ENCODE measurements around the gene SPDYE1. TPM values are rescaled to one million over a fixed set of nuclear protein-coding genes. Genes with fewer than 3 reads are reported as not detected.

Gene SPDYE1
- polyA plus RNA-seq, 3 donors from 2014 or later, result 0.22 TPM; not detected in 2

- H3K36me3 Mint-ChIP-seq, result peaks cover 0 to 8% (median 0%) of the 10 kb centered on the region in 3 donors
- H3K9me3 Mint-ChIP-seq, result no peaks in the 10 kb centered on the region
- peaks cover 2 to 14% (median 12%) of the 10 kb centered on the region in 3 donors for H3K27me3 Mint-ChIP-seq (ENCODE audit: low read depth in 3 of 3)
- H3K4me3 Mint-ChIP-seq, result peak overlapping the region; percentile 90 to 95 (median 91)
- H3K4me1 Mint-ChIP-seq, result peaks cover 56% of the 10 kb centered on the region in 2 donors
- no peak for DNase-seq
- H3K27ac Mint-ChIP-seq, result peak overlapping the region; percentile 96 to 99 (median 98)
These were observed 46.2 kb downstream of the SPDYE1 start for GRCh38 chr7:44043902-44044301.

DNA sequence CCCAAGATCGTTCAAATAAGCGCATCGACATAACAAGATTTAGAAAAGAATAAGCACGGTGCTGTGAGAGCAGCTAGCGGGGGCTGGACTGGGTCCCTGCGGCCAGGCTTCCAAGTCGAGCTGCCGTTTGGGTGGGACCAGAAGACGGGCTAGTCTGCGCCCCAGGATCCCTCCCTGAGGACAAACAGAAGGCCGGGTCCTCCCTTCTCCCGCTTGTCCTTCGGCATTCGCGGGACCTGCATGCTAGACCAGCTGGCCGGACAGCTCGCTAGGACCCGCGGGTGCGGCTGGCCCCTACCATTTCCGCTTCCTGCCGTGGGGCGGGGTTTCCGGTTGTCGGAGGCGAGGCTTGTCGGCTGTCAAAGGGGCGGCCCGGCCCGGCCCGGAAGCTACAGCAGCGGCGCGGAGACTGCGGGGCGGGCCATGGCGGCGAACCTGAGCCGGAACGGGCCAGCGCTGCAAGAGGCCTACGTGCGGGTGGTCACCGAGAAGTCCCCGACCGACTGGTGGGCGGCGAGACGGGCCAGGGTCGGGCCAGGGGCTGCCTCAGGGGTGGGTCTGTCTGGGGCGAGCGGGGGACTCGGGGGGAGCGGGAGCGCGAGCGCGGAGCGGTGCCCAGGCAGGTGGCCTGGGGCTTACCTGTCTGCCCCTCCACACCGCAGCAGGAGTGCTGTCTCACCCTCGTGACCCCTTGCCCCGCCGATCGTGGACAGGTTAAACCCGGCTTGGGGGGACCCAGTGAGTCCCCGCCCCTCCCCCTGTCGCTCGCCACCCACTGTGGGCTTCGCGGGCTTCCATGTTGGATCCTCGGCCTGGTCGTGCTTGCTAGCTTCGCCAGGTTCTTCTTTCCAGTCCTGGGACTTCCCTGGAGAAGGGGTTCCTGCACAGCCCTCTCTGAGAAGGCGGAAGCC lies 46.9 kb downstream of the SPDYE1 start, which contains the start of gene DBNL:
Gene DBNL, plus strand, starts transcription at position 388 of the 911 bp plus-strand sequence. Its CDS starts 36 bp downstream, at position 424.
- Mint-ChIP-seq H3K27me3 (ENCODE audit: low read depth in 3 of 3) (peaks cover 2 to 14% (median 12%) of the 10 kb centered on the region in 3 donors), H3K4me1 (peaks cover 53 to 57% of the 10 kb centered on the region in 2 donors)

DNA sequence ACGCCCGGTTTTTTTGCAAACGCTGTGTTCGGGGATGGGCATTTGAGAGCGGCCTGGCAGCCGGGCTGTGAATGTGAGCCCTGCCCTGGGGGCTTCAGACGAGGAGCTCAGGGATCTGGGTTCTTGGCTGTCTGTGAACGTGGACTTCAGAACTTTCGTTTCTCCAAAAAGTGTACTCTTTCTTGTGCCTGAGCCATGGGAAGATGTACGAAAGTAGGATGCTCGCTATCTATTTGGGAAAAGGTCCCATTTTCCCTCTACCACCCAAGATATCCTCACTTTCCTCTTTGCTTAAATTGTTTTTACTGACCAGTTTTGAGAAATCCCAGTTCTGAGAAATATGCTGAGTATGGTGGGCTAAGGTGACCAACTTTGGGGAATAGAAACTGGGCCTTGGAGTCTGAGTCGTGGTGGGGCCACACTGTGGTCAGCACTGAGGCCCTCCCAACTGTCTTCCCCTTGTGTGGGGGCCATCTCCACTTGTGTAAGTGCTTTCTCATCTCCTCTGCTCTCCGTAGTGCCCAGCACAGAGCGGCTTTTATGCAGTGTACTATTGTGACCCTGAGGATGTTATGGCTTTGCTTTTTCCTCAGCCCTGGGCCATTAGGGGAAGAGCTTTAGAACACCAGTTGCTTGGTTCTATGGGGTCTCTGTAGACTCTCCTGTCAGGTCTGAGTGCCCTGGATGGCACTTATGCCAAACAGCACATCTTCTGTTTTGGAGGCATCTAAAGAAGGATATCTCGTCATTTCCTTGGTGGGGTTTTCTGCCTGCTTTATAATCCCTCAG lies 47.7 kb downstream of the SPDYE1 start:
- peaks cover 2 to 16% (median 12%) of the 10 kb centered on the region in 3 donors for H3K27me3 Mint-ChIP-seq (ENCODE audit: low read depth in 3 of 3)
- no peaks in the 10 kb centered on the region for H3K9me3 Mint-ChIP-seq
- H3K27ac Mint-ChIP-seq, result peak overlapping the region; percentile 93 to 98 (median 96)
- H3K36me3 Mint-ChIP-seq, result peaks cover 0 to 9% (median 0%) of the 10 kb centered on the region in 3 donors
- peak overlapping the region; percentile 90 to 95 (median 91) for H3K4me3 Mint-ChIP-seq
- DNase-seq, result no peak
- peaks cover 59 to 60% of the 10 kb centered on the region in 2 donors for H3K4me1 Mint-ChIP-seq

More for the DNA sequence above, 46.9 kb downstream of the SPDYE1 start, which contains the start of gene DBNL:
- Mint-ChIP-seq H3K36me3 (peaks cover 0 to 8% (median 0%) of the 10 kb centered on the region in 3 donors), H3K4me3 (peak within 1 kb of the TSS; percentile 90 to 95 (median 91)), H3K9me3 (no peaks in the 10 kb centered on the region), H3K27ac (peak within 1 kb of the TSS; percentile 96 to 99 (median 98))
- DNase-seq, result peak; percentile 87 to 88 (median 87)

DNA sequence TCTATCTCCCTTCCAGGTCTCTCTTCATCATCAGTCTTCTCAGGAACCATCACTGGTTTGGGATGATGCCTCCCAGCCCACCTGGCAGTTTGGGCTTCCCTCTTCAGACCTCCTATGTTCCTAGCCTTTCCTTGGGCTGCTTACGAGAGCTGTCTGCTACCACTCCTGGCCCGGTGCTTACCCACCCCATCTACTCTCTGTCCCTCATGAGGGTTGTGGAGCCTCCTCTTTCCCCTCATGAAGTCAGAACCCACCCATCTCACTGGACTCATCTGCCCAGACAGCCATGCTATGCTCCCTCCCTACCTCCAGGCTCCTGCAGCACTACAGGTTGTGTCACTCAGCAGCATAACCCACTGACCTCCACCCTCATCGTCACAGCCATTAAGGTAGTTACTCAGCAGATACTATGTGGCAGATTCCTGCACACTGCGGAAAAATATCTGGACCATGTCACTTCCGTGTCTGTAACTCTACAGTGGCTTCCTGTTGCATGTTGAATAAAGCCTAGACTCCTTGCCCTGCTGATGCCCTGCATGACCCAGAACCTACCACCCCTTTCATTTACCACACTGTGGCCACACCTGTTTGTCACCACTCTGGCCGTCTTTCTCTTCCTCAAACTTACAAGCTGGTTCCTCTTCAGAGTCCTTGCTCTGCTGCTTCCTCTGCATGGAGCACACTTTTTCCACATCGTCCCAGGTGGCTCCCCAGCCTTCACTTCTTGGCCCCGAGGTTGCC lies 48.8 kb downstream of the SPDYE1 start:
- DNase-seq, result peak; percentile 37 to 43 (median 42)
- Mint-ChIP-seq H3K27me3 (ENCODE audit: low read depth in 3 of 3) (peaks cover 2 to 17% (median 10%) of the 10 kb centered on the region in 3 donors), H3K9me3 (no peaks in the 10 kb centered on the region), H3K36me3 (peaks cover 0 to 11% (median 0%) of the 10 kb centered on the region in 3 donors), H3K4me1 (peaks cover 57 to 62% of the 10 kb centered on the region in 2 donors), H3K4me3 (peak overlapping the region; percentile 90 to 95 (median 91)), H3K27ac (peak overlapping the region; percentile 93 to 98 (median 96))

GRCh38 chr7:44048031-44048795 lies 50.5 kb downstream of the SPDYE1 start:
- H3K4me3 Mint-ChIP-seq, result peak overlapping the region in 2 of 5 donors; percentile 10 to 21

DNA sequence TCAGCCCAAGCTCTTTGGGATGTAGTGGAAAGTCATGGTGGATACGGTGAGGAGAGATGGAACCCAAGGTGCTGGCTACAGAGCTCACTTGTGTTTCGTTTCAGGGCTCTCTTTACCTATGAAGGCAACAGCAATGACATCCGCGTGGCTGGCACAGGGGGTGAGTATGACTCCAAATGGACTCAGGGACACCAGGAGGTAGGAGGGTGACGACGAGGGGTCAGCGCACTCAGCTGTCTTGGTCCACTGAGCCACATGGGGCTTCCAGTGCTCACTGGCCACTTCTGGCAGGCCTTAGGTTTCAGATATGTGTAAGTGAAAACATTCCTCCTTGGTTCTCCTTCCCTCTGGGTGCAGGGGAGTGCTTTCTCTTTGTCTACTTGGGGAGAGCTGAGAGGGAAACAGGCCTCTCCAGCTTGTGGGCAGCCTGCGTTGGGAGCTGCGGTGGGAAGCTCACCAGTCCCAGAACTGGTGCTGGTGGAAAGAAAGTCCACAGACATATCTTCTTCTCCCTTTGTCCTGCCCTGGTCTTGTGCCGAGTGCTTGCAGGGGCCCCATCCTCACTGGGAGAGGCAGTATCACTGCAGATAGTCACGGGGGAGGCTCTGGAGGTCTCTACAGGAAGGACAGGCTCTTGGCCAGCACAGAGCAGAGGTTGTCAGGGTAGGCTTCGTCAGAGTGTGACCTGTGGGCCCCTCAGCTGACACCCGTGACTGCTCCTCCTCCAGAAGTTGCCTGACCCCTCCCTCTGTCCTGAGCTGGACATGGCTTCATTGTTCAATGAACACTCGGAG lies 52.6 kb downstream of the SPDYE1 start:
- Mint-ChIP-seq H3K9me3 (no peaks in the 10 kb centered on the region), H3K4me3 (no peak overlapping the region), H3K27ac (peak overlapping the region in 3 of 6 donors; percentile 32 to 64 (median 46)), H3K27me3 (ENCODE audit: low read depth in 3 of 3) (peaks cover 0 to 9% (median 5%) of the 10 kb centered on the region in 3 donors), H3K36me3 (peaks cover 0 to 21% (median 4%) of the 10 kb centered on the region in 3 donors), H3K4me1 (peaks cover 39 to 50% of the 10 kb centered on the region in 2 donors)
- no peak for DNase-seq

More at GRCh38 chr7:44048031-44048795, 50.5 kb downstream of the SPDYE1 start:
- no peaks in the 10 kb centered on the region for H3K9me3 Mint-ChIP-seq
- peaks cover 0 to 16% (median 0%) of the 10 kb centered on the region in 3 donors for H3K36me3 Mint-ChIP-seq
- H3K27me3 Mint-ChIP-seq (ENCODE audit: low read depth in 3 of 3), result peaks cover 2 to 17% (median 9%) of the 10 kb centered on the region in 3 donors
- DNase-seq, result no peak
- H3K27ac Mint-ChIP-seq, result peak overlapping the region in 5 of 6 donors; percentile 56 to 97 (median 96)
- peaks cover 52 to 55% of the 10 kb centered on the region in 2 donors for H3K4me1 Mint-ChIP-seq

DNA sequence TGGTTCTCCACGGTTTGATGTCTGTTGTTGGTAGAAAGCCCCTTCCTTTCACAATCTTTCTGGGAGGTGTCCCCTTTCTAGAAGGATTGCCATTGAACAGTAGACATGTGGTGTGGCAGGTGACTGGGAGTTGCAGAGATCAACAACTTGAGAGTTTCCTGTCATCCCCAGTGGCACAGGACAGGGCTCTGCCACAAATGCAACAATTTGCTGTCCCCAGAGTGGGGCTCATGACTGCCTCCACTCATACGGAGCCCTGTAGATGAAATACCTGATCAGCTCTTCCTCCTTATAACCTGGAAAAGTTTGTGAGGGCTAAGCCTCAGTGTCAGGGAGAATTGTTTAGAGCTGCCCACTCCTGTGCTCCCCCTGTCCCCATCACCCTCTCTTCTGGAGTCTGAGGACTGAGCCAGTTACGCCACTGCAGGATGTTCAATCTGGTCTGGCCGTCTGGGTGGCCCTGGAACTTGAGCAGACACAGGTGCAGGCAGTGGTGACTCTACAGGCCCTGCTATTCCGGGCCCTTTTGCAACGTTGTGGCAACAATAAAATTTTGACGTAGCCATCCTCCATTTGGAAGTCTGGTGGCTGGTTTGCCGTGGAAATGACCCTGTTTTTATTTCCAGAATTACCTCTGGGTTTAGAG lies 53.3 kb downstream of the SPDYE1 start:
- peaks cover 0 to 27% (median 4%) of the 10 kb centered on the region in 3 donors for H3K36me3 Mint-ChIP-seq
- no peak overlapping the region for H3K4me3 Mint-ChIP-seq
- H3K9me3 Mint-ChIP-seq, result no peaks in the 10 kb centered on the region
- H3K27ac Mint-ChIP-seq, result no peak overlapping the region
- no peak for DNase-seq
- peaks cover 32 to 49% of the 10 kb centered on the region in 2 donors for H3K4me1 Mint-ChIP-seq
- H3K27me3 Mint-ChIP-seq (ENCODE audit: low read depth in 3 of 3), result peaks cover 0 to 8% (median 1%) of the 10 kb centered on the region in 3 donors

GRCh38 chr7:44051611-44052220 lies 54.0 kb downstream of the SPDYE1 start:
- Mint-ChIP-seq H3K27me3 (ENCODE audit: low read depth in 3 of 3) (peaks cover 0 to 4% (median 1%) of the 10 kb centered on the region in 3 donors), H3K4me3 (no peak overlapping the region), H3K27ac (peak overlapping the region in 1 of 6 donors; percentile 36), H3K9me3 (no peaks in the 10 kb centered on the region), H3K36me3 (peaks cover 0 to 33% (median 4%) of the 10 kb centered on the region in 3 donors), H3K4me1 (peaks cover 25 to 45% of the 10 kb centered on the region in 2 donors)
- DNase-seq, result no peak

DNA sequence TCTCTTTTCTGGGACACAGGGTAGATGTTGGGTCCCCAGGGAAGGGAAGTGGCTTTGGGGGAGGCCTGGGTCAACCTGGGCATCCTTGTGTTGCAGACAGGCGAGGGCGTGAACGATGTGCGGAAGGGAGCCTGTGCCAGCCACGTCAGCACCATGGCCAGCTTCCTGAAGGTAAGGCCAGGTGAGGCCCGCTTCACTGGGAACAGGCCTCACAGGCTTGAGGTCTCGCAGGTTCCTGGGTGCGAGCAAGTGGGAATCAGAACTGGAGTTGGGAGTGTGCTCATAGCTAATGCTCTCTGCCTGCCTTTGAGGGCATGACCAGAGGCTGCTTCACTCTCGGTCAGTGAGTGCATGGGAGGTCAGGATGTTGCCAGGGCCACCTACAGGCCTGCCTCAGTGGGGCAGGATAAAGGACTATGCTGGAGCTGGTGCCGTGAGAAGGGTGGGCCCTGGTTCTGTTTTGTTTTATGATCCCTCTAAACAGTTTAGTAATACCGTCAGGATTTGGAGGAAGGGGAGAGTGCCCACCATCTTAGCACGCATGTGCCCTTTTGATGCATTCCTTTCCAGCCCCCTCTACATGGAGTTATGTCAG lies 55.2 kb downstream of the SPDYE1 start:
- peaks cover 0 to 3% (median 1%) of the 10 kb centered on the region in 3 donors for H3K27me3 Mint-ChIP-seq (ENCODE audit: low read depth in 3 of 3)

DNA sequence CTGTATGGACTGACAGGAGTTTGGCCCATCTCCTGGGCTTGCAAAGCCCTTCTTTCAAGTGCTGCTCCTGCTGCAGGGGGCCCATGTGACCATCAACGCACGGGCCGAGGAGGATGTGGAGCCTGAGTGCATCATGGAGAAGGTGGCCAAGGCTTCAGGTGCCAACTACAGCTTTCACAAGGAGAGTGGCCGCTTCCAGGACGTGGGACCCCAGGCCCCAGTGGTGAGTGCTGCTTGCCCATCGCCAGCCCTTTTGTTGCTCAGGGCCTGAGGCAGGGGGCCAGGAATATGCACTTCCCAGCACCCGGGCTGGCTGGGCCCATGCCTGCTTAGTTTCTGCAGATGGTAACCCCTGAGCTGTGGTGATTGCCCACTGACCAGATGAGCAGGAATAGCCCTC lies 59.0 kb downstream of the SPDYE1 start:
- Mint-ChIP-seq H3K4me1 (peaks cover 0 to 15% of the 10 kb centered on the region in 2 donors), H3K4me3 (no peak overlapping the region), H3K9me3 (no peaks in the 10 kb centered on the region), H3K27me3 (ENCODE audit: low read depth in 3 of 3) (no peaks in the 10 kb centered on the region), H3K27ac (no peak overlapping the region), H3K36me3 (peaks cover 0 to 45% (median 10%) of the 10 kb centered on the region in 3 donors)
- DNase-seq, result no peak

More for the DNA sequence above, 55.2 kb downstream of the SPDYE1 start:
- H3K27ac Mint-ChIP-seq, result peak overlapping the region in 1 of 6 donors; percentile 26
- no peaks in the 10 kb centered on the region for H3K9me3 Mint-ChIP-seq
- peaks cover 0 to 31% (median 6%) of the 10 kb centered on the region in 3 donors for H3K36me3 Mint-ChIP-seq
- no peak for DNase-seq
- H3K4me3 Mint-ChIP-seq, result no peak overlapping the region
- peaks cover 15 to 33% of the 10 kb centered on the region in 2 donors for H3K4me1 Mint-ChIP-seq

Measured in immature natural killer cell (primary cell).